ENCODE measurements around the gene DSCAML1. TPM values are rescaled to one million over a fixed set of nuclear protein-coding genes. Genes with fewer than 3 reads are reported as not detected.

DSCAML1 gene
- total RNA-seq, 1 experiment from 2014 or later, result not detected

DNA sequence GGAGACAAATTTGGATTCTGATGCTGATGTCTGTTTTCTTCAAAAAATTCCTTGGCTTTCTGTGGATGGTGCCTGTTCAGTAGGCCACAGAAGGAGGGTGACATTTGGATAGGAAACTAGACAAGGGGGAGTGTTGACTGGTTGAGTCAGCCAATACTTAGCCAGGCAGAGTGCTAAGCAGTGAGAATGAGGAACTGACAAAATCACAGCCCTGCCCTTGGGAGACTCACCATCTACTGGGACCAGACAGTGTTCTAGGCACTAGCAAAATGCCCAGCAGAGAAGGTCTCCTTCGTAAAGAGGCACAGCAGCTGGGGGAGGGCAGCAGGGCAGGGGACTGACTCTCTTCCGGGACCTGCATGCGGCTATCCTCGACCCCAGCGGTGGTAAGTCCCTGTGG is 190.2 kb downstream of the DSCAML1 start:
- peaks cover 58% of the 10 kb centered on the region for H3K27me3 ChIP-seq (ENCODE audit: insufficient read depth, low read length)
- CTCF ChIA-PET, result no interaction called here
- no TSS peak for BruUV-seq (replicated peaks)
- no peak for DNase-seq (ENCODE audit: low read depth, low spot score)
- H3K27ac ChIP-seq (ENCODE audit: low read depth, low read length), result no peak overlapping the region
- H3K9me2 ChIP-seq (ENCODE audit: insufficient read depth), result no peaks in the 10 kb centered on the region
- H3K4me1 ChIP-seq (ENCODE audit: control insufficient read depth in 1 of 2, insufficient read depth in 2 of 2, low read length in 2 of 2), result no peaks in the 10 kb centered on the region
- no peak overlapping the region for H3K4me2 ChIP-seq (ENCODE audit: low read length)
- no peak for ATAC-seq
- H3K79me2 ChIP-seq (ENCODE audit: insufficient read depth, low read length), result no peaks in the 10 kb centered on the region
- H3K9me3 ChIP-seq (ENCODE audit: control insufficient read depth in 1 of 2, insufficient read depth in 1 of 2, low read depth in 1 of 2, low read length in 2 of 2), result no peaks in the 10 kb centered on the region
- POLR2A ChIA-PET, result no interaction called here
- no peak overlapping the region for H3K9ac ChIP-seq (ENCODE audit: low read length)
- no peak overlapping the region for H3K4me3 ChIP-seq (replicated peaks in 1 of 2; ENCODE audit: low read depth in 1 of 2, low read length in 2 of 2)
- H3K36me3 ChIP-seq (ENCODE audit: control insufficient read depth in 1 of 2, insufficient read depth in 2 of 2, low read length in 2 of 2), result no peaks in the 10 kb centered on the region
- intact Hi-C loops (cut with micrococcal nuclease), result no loop called here
- H4K20me1 ChIP-seq (ENCODE audit: insufficient read depth), result no peaks in the 10 kb centered on the region
- no peak overlapping the region for H2AFZ ChIP-seq (ENCODE audit: low read depth, low read length, poor library complexity, severe bottlenecking)
- no peak for TF ChIP-seq CBX3 (IDR thresholded peaks at IDR 0.05; ENCODE audit: low read depth)
- TF ChIP-seq, protein P1, sequence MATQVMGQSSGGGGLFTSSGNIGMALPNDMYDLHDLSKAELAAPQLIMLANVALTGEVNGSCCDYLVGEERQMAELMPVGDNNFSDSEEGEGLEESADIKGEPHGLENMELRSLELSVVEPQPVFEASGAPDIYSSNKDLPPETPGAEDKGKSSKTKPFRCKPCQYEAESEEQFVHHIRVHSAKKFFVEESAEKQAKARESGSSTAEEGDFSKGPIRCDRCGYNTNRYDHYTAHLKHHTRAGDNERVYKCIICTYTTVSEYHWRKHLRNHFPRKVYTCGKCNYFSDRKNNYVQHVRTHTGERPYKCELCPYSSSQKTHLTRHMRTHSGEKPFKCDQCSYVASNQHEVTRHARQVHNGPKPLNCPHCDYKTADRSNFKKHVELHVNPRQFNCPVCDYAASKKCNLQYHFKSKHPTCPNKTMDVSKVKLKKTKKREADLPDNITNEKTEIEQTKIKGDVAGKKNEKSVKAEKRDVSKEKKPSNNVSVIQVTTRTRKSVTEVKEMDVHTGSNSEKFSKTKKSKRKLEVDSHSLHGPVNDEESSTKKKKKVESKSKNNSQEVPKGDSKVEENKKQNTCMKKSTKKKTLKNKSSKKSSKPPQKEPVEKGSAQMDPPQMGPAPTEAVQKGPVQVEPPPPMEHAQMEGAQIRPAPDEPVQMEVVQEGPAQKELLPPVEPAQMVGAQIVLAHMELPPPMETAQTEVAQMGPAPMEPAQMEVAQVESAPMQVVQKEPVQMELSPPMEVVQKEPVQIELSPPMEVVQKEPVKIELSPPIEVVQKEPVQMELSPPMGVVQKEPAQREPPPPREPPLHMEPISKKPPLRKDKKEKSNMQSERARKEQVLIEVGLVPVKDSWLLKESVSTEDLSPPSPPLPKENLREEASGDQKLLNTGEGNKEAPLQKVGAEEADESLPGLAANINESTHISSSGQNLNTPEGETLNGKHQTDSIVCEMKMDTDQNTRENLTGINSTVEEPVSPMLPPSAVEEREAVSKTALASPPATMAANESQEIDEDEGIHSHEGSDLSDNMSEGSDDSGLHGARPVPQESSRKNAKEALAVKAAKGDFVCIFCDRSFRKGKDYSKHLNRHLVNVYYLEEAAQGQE (IDR thresholded peaks at IDR 0.05; ENCODE audit: low read depth), result no peak
- TF ChIP-seq EGR1 (IDR thresholded peaks at IDR 0.05; ENCODE audit: low read depth), result no peak
- no peak for TF ChIP-seq ZNF274 (IDR thresholded peaks at IDR 0.05; ENCODE audit: low read depth, low read length)
- TF ChIP-seq TCF7L2 (IDR thresholded peaks at IDR 0.05; ENCODE audit: borderline replicate concordance, extremely low read depth, insufficient read depth, insufficient read length), result no peak
- TF ChIP-seq SRF (IDR thresholded peaks at IDR 0.05; ENCODE audit: low read depth), result no peak
- TF ChIP-seq CEBPB (IDR thresholded peaks at IDR 0.05; ENCODE audit: low read depth), result no peak
- no peak for TF ChIP-seq JUND (IDR thresholded peaks at IDR 0.05)
- TF ChIP-seq EZH2phosphoT487 (IDR thresholded peaks at IDR 0.05; ENCODE audit: borderline replicate concordance), result no peak
- TF ChIP-seq ZFX (IDR thresholded peaks at IDR 0.05), result no peak
- TF ChIP-seq, protein P2, sequence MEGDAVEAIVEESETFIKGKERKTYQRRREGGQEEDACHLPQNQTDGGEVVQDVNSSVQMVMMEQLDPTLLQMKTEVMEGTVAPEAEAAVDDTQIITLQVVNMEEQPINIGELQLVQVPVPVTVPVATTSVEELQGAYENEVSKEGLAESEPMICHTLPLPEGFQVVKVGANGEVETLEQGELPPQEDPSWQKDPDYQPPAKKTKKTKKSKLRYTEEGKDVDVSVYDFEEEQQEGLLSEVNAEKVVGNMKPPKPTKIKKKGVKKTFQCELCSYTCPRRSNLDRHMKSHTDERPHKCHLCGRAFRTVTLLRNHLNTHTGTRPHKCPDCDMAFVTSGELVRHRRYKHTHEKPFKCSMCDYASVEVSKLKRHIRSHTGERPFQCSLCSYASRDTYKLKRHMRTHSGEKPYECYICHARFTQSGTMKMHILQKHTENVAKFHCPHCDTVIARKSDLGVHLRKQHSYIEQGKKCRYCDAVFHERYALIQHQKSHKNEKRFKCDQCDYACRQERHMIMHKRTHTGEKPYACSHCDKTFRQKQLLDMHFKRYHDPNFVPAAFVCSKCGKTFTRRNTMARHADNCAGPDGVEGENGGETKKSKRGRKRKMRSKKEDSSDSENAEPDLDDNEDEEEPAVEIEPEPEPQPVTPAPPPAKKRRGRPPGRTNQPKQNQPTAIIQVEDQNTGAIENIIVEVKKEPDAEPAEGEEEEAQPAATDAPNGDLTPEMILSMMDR (IDR thresholded peaks at IDR 0.05 in 2 of 3, conservative IDR thresholded peaks at IDR 0.05 in 1 of 3; ENCODE audit: borderline replicate concordance in 1 of 3, insufficient read depth in 1 of 3, low read depth in 2 of 3, low read length in 2 of 3), result no peak
- TF ChIP-seq POLR2A (IDR thresholded peaks at IDR 0.05; ENCODE audit: borderline replicate concordance, extremely low read depth, insufficient read depth, insufficient read length), result no peak
- TF ChIP-seq, protein P3, sequence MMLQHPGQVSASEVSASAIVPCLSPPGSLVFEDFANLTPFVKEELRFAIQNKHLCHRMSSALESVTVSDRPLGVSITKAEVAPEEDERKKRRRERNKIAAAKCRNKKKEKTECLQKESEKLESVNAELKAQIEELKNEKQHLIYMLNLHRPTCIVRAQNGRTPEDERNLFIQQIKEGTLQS (IDR thresholded peaks at IDR 0.05), result no peak
- no peak for TF ChIP-seq EZH2 (IDR thresholded peaks at IDR 0.05)
- no peak for TF ChIP-seq RAD21 (IDR thresholded peaks at IDR 0.05; ENCODE audit: low read depth)
- no peak for TF ChIP-seq FOSL1 (IDR thresholded peaks at IDR 0.05; ENCODE audit: low read depth)
- TF ChIP-seq ELF1 (IDR thresholded peaks at IDR 0.05; ENCODE audit: borderline replicate concordance, low read depth), result no peak
- no peak for TF ChIP-seq SIN3A (IDR thresholded peaks at IDR 0.05; ENCODE audit: low read depth)
- TF ChIP-seq YY1 (IDR thresholded peaks at IDR 0.05; ENCODE audit: extremely low read depth, insufficient replicate concordance, low read depth, low read length), result no peak
- RAD21 ChIA-PET (ENCODE audit: low non-redundant PET in 1 of 2, low total read pairs in 2 of 2, uncharacterized antibody in 2 of 2, unreplicated experiment in 2 of 2), result no interaction called here

All from HCT116 (cell line).